Smooth muscle cell (in vitro differentiated cells): ENCODE results near the gene SPG7. TPM values are rescaled to one million over a fixed set of nuclear protein-coding genes. Genes with fewer than 3 reads are reported as not detected.

Experiments used
- DNase-seq: peaks from one replicate; lab custom pipeline; 2025; ENCODE audit not compliant: unreplicated experiment; lab: John Stamatoyannopoulos, UW
- H2AFZ ChIP-seq: fragments of 200-600 bp; sonication (generic); 2 replicates; pipeline ENCODE4 v1.6.0; 2016; ENCODE audit warnings: antibody characterized with exemption, low read depth, mild to moderate bottlenecking
- H3F3A ChIP-seq: fragments of 200-600 bp; sonication (generic); 2 replicates; pipeline ENCODE4 v1.6.0; 2017; ENCODE audit warnings: antibody characterized with exemption, low read depth
- H3K27ac ChIP-seq: fragments of 200-600 bp; sonication (generic); 2 replicates; pipeline ENCODE4 v1.5.1; 2016; ENCODE audit warnings: low read depth, mild to moderate bottlenecking
- H3K27me3 ChIP-seq: fragments of 200-600 bp; sonication (generic); 2 replicates; pipeline ENCODE4 v1.6.1; 2016; ENCODE audit warnings: low read depth, mild to moderate bottlenecking
- H3K36me3 ChIP-seq: fragments of 200-600 bp; sonication (generic); 2 replicates; pipeline ENCODE4 v1.5.1; 2016; ENCODE audit warnings: low read depth
- H3K4me1 ChIP-seq: fragments of 200-600 bp; sonication (generic); 2 replicates; pipeline ENCODE4 v1.5.1; 2016; ENCODE audit warnings: low read depth
- H3K4me2 ChIP-seq: fragments of 200-600 bp; sonication (generic); 2 replicates; pipeline ENCODE4 v1.6.0; 2016; ENCODE audit warnings: mild to moderate bottlenecking
- H3K4me3 ChIP-seq: fragments of 200-600 bp; sonication (generic); 2 replicates; pipeline ENCODE4 v1.5.1; 2016; ENCODE audit warnings: mild to moderate bottlenecking
- H3K79me2 ChIP-seq: fragments of 200-600 bp; sonication (generic); 2 replicates; pipeline ENCODE4 v1.6.0; 2016; ENCODE audit warnings: low read depth, mild to moderate bottlenecking
- H3K9ac ChIP-seq: fragments of 200-600 bp; sonication (generic); 2 replicates; pipeline ENCODE4 v1.6.0; 2016; ENCODE audit warnings: low read depth
- H3K9me3 ChIP-seq: fragments of 200-600 bp; sonication (generic); replicated peaks from 2 replicates; pipeline ENCODE4 v1.5.1; 2016; ENCODE audit warnings: low read depth
- H4K20me1 ChIP-seq: fragments of 200-600 bp; sonication (generic); 2 replicates; pipeline ENCODE4 v1.6.0; 2016; ENCODE audit warnings: low read depth
- WGBS: methylation state at CpG from one replicate; pipeline ENCODE4 v1.1.7; 2016; ENCODE audit warnings: low lambda C conversion rate; 5-methylcytosine and 5-hydroxymethylcytosine counted together
- polyA plus RNA-seq: library from polyadenylated mRNA; unstranded; fragments of >200 nt; fragmentation: Nextera tagmentation; extraction: Ambion mirVana; gene quantifications from 2 replicates; pipeline ENCODE4 v1.2.1, GENCODE V29; 2016
- total RNA-seq: library from RNA; depleted of rRNA; stranded (reverse); fragments of >200 nt; gene quantifications from 2 replicates; pipeline ENCODE4 v1.2.3, GENCODE V29; 2014
- TF ChIP-seq, protein P1 (sequence below): fragments of 200-600 bp; sonication (generic); IDR thresholded peaks from 2 replicates; pipeline ENCODE4 v1.5.1; 2017; ENCODE audit warnings: borderline replicate concordance, mild to moderate bottlenecking, antibody characterized with exemption; ENCODE audit not compliant: insufficient read depth, poor library complexity, severe bottlenecking

Gene SPG7
- total and polyA plus RNA-seq, 2 experiments from 2014 or later = 49.3 to 61.4 TPM

DNA sequence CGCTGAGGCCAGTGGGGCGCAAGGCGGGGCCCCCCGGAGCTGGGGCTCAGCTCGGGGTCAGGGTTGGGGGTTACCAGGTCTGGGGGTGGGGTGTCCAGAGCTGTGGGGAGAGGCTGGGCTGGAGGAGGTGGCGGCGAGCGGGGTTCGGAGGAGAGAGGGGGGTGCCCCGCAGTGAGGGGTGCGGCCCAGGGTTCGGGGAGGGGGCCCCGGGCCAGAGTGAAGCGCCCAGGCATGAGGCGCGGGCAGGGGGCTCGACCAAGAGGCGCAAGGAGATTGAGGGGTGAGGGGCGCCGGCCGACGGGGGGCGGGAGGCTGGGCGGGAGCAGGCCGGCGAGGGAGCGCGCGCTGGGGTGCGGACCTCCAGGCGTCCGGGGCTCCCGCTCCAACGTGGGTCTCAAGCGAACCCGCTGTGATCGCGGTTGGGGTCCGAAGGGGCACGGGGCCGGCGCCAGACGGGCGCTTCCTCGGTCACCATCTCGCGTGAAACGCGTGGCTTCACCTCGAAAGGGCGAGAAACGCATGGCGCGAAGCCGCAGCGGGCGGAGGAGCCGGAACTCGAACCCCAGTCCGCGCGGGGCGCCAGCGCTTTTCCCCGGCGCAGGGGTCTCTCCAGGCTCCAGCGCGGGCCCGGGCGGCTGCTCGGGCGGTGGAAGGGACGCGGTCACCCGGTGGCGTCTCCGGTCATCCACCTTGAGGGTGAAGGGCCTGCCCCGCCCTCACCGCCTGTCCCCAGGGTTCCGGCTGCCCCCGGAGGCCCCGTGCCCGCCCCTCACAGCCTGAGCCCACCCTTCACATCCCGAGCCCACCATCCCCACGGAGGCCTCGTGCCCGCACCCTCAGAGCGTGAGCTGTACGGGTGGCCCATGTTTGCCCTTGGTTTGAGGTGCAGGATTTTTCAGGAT is 68.2 kb downstream of the SPG7 start:
- Histone ChIP-seq H3K27ac (no peak overlapping the region), H3K4me2 (peak overlapping the region; percentile 67), H3K4me1 (peaks cover 6% of the 10 kb centered on the region), H2AFZ (no peak overlapping the region), H3K79me2 (no peaks in the 10 kb centered on the region), H3K27me3 (peaks cover 25% of the 10 kb centered on the region), H3F3A (no peaks in the 10 kb centered on the region), H3K36me3 (no peaks in the 10 kb centered on the region), H3K9ac (no peak overlapping the region), H3K9me3 (no peaks in the 10 kb centered on the region), H3K4me3 (peak overlapping the region; percentile 23), H4K20me1 (no peaks in the 10 kb centered on the region)
- TF ChIP-seq, protein P1, sequence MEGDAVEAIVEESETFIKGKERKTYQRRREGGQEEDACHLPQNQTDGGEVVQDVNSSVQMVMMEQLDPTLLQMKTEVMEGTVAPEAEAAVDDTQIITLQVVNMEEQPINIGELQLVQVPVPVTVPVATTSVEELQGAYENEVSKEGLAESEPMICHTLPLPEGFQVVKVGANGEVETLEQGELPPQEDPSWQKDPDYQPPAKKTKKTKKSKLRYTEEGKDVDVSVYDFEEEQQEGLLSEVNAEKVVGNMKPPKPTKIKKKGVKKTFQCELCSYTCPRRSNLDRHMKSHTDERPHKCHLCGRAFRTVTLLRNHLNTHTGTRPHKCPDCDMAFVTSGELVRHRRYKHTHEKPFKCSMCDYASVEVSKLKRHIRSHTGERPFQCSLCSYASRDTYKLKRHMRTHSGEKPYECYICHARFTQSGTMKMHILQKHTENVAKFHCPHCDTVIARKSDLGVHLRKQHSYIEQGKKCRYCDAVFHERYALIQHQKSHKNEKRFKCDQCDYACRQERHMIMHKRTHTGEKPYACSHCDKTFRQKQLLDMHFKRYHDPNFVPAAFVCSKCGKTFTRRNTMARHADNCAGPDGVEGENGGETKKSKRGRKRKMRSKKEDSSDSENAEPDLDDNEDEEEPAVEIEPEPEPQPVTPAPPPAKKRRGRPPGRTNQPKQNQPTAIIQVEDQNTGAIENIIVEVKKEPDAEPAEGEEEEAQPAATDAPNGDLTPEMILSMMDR = no peak
- DNase-seq = no peak
- WGBS = 38% methylated on average over 28 of the region's 89 CpGs

DNA sequence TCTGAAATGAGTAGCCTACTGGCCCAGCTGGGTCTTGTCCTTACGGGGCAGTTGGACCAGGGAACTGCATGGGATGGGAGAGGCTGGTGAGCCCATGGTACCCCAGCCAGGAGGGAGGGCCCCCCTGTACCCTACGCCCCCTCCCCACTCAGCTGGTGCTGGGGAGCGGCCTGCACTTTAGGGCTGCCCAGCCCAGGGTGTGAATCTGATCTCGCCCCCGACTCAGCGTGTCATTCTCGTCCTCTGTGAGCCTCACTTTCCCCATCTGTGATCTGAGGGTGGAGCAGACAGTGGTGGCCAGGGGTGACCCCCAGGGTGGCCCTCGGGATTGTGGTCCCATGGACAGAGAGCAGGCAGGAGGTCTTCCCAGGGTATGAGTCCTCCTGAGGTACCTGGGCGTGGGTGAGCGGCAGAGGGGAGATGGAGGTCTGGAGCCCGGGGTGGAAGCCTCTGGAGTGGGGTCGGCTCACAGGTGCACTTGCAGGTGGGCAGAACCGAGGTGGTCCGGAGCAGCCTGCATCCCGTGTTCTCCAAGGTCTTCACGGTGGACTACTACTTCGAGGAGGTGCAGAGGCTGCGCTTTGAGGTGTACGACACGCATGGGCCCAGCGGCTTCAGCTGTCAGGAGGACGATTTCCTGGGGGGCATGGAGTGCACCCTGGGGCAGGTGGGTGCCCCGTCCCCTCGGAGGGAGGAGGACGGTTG is 69.0 kb downstream of the SPG7 start:
- Histone ChIP-seq H2AFZ (no peak overlapping the region), H3K4me3 (no peak overlapping the region), H3K27me3 (peaks cover 25% of the 10 kb centered on the region), H3F3A (no peaks in the 10 kb centered on the region), H3K9ac (no peak overlapping the region), H4K20me1 (no peaks in the 10 kb centered on the region), H3K79me2 (no peaks in the 10 kb centered on the region), H3K9me3 (no peaks in the 10 kb centered on the region), H3K4me1 (peaks cover 6% of the 10 kb centered on the region), H3K36me3 (no peaks in the 10 kb centered on the region), H3K27ac (no peak overlapping the region), H3K4me2 (no peak overlapping the region)
- TF ChIP-seq, protein P1 = no peak
- WGBS = 93% methylated on average over 23 of the region's 25 CpGs
- no peak for DNase-seq

DNA sequence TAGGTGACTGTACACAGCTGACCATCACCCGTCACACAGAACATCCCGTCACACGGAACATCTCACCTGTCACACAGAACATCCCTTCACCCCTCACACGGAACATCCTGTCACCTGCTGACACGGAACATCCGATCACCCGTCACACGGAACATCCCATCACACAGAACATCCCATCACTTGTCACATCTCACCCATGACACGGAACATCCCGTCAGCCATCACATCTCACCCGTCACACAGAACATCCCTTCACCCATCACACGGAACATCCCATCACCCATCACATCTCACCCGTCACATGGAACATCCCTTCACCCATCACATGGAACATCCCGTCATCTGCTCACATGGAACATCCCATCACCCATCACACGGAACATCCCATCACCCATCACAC is 71.1 kb downstream of the SPG7 start:
- H3K79me2 ChIP-seq = no peaks in the 10 kb centered on the region
- H3K27me3 ChIP-seq = peaks cover 25% of the 10 kb centered on the region
- H3K4me2 ChIP-seq = no peak overlapping the region
- H3K4me3 ChIP-seq = no peak overlapping the region
- no peak overlapping the region for H3K9ac ChIP-seq
- no peaks in the 10 kb centered on the region for H3K9me3 ChIP-seq
- WGBS = 91% methylated on average over 15 of the region's 15 CpGs
- no peaks in the 10 kb centered on the region for H4K20me1 ChIP-seq
- no peak overlapping the region for H3K27ac ChIP-seq
- peaks cover 6% of the 10 kb centered on the region for H3K4me1 ChIP-seq
- H3K36me3 ChIP-seq = no peaks in the 10 kb centered on the region
- H2AFZ ChIP-seq = no peak overlapping the region
- no peak for DNase-seq
- TF ChIP-seq, protein P1 = no peak
- H3F3A ChIP-seq = no peaks in the 10 kb centered on the region
